Measurements from ENCODE around the gene NET1. TPM values are rescaled to one million over a fixed set of nuclear protein-coding genes. Genes with fewer than 3 reads are reported as not detected.
"Not testable (repeated sequence)": the region's sequence is repeated elsewhere in the genome, so short reads cannot be mapped to it uniquely, and the experiment has no call there.

The NET1 gene
- polyA plus RNA-seq, 1 of the 3 experiments (the other 2 are of a cell fraction): 4.7 TPM

GRCh38 chr10:5404208-5405041, 7.9 kb upstream of the NET1 start, which contains the start of gene TUBAL3 (continued):
- no peak for TF ChIP-seq YY1 (IDR thresholded peaks at IDR 0.05; ENCODE audit: low read depth)

- Histone ChIP-seq H3K4me2 (no peak overlapping the region), H3K9me2 (no peaks in the 10 kb centered on the region), H3K9me3 (no peaks in the 10 kb centered on the region; the same call in 1 of the 2 replicates), H3K4me3 (ENCODE audit: low read depth in 2 of 2, low read length in 1 of 2) (no peak overlapping the region), H2AFZ (ENCODE audit: low read depth) (no peak overlapping the region), H3K27me3 (ENCODE audit: insufficient read depth) (peaks cover 9% of the 10 kb centered on the region; the same call in 1 of the 2 replicates), H3K4me1 (ENCODE audit: control insufficient read depth in 1 of 2, insufficient read depth in 2 of 2, low read depth in 1 of 2, low read length in 1 of 2) (peaks cover 0 to under 1% of the 10 kb centered on the region in 2 experiments; a peak in 1 of 4 replicates), H3K27ac (ENCODE audit: low read depth in 2 of 2, low read length in 1 of 2) (no peak overlapping the region), H4K20me1 (ENCODE audit: insufficient read depth) (no peaks in the 10 kb centered on the region), H3F3A (replicated peaks; ENCODE audit: insufficient read depth) (no peaks in the 10 kb centered on the region), H3K79me2 (ENCODE audit: insufficient read depth) (no peaks in the 10 kb centered on the region), H3K36me3 (replicated peaks in 1 of 2; ENCODE audit: control insufficient read depth in 1 of 2, insufficient read depth in 2 of 2, low read length in 1 of 2) (no peaks in the 10 kb centered on the region), H3K9ac (no peak overlapping the region)
- ChIA-PET CTCF (interaction anchor here (1.6 kb wide), 1 partner anchor 27 kb away, joined by 5 read pairs; no protein-coding TSS in a partner anchor), POLR2A (no interaction called here)
- 7% methylated on average over 1 of the region's 1 CpG for WGBS (ENCODE audit: low lambda C conversion rate)
- DNase-seq: no peak
- TF ChIP-seq POLR2AphosphoS5 (IDR thresholded peaks at IDR 0.05; ENCODE audit: low read depth, low read length) (no peak), FOXM1 (IDR thresholded peaks at IDR 0.05; ENCODE audit: low read depth) (no peak)
Measured at GRCh38 chr10:5406918-5407317, 5.4 kb upstream of the NET1 start.

- H3K27me3 ChIP-seq (ENCODE audit: insufficient read depth); H3K36me3 ChIP-seq (replicated peaks in 1 of 2; ENCODE audit: control insufficient read depth in 1 of 2, insufficient read depth in 2 of 2, low read length in 1 of 2); H3K4me1 ChIP-seq (ENCODE audit: control insufficient read depth in 1 of 2, insufficient read depth in 2 of 2, low read depth in 1 of 2, low read length in 1 of 2); H3K27ac ChIP-seq (ENCODE audit: low read depth in 2 of 2, low read length in 1 of 2); H4K20me1 ChIP-seq (ENCODE audit: insufficient read depth); H3F3A ChIP-seq (replicated peaks; ENCODE audit: insufficient read depth); H3K9me2 ChIP-seq; POLR2A ChIA-PET; H3K4me3 ChIP-seq (ENCODE audit: low read depth in 2 of 2, low read length in 1 of 2); DNase-seq; H3K4me2 ChIP-seq; H3K9ac ChIP-seq; H2AFZ ChIP-seq (ENCODE audit: low read depth); H3K9me3 ChIP-seq: not testable (repeated sequence)
- H3K79me2 ChIP-seq (ENCODE audit: insufficient read depth): peaks cover 29% of the 10 kb centered on the region
- CTCF ChIA-PET: interaction anchor here (1.0 kb wide), 1 partner anchor 596 kb away, joined by 4 read pairs; no protein-coding TSS in a partner anchor
Measured at GRCh38 chr10:5410787-5411186, 1.6 kb upstream of the NET1 start.

GRCh38 chr10:5411941-5412276, 448 bp upstream of the NET1 start:
- H3K9me3 ChIP-seq: no peaks in the 10 kb centered on the region
- no peaks in the 10 kb centered on the region for H4K20me1 ChIP-seq (ENCODE audit: insufficient read depth)
- peak; percentile 14 for DNase-seq
- POLR2A ChIA-PET: no interaction called here
- CTCF ChIA-PET: interaction anchor here (1.0 to 1.4 kb wide), 3 partner anchors 11 to 597 kb away, joined by 3 to 4 read pairs (median 4); no protein-coding TSS in a partner anchor
- 12% methylated on average over 3 of the region's 3 CpGs for WGBS (ENCODE audit: low lambda C conversion rate)
- H3K27me3 ChIP-seq (ENCODE audit: insufficient read depth): no peaks in the 10 kb centered on the region
- H3K9me2 ChIP-seq: no peaks in the 10 kb centered on the region
- peak overlapping the region in 1 of 2 experiments; percentile 62; a peak in 2 of 4 replicates for H3K27ac ChIP-seq (ENCODE audit: low read depth in 2 of 2, low read length in 1 of 2)
- H3F3A ChIP-seq (replicated peaks; ENCODE audit: insufficient read depth): no peaks in the 10 kb centered on the region
- TF ChIP-seq FOXJ3 (CRISPR knock-in tag; IDR thresholded peaks at IDR 0.05): no peak
- no peak for TF ChIP-seq JUND (IDR thresholded peaks at IDR 0.05)
- TF ChIP-seq YY1 (IDR thresholded peaks at IDR 0.05; ENCODE audit: low read depth): no peak
- no peak for TF ChIP-seq CTCF (IDR thresholded peaks at IDR 0.05)
- TF ChIP-seq ELF1 (IDR thresholded peaks at IDR 0.05): no peak
- no peak for TF ChIP-seq GABPA (IDR thresholded peaks at IDR 0.05; ENCODE audit: low read depth)
- peaks cover 40% of the 10 kb centered on the region for H3K79me2 ChIP-seq (ENCODE audit: insufficient read depth)
- H3K4me1 ChIP-seq (ENCODE audit: control insufficient read depth in 1 of 2, insufficient read depth in 2 of 2, low read depth in 1 of 2, low read length in 1 of 2): peaks cover 0 to 3% of the 10 kb centered on the region in 2 experiments; a peak in 1 of 4 replicates
- peak overlapping the region; percentile 69 to 87 for H3K4me3 ChIP-seq (ENCODE audit: low read depth in 2 of 2, low read length in 1 of 2)
- peak overlapping the region; percentile 81 for H3K4me2 ChIP-seq
- no peaks in the 10 kb centered on the region for H3K36me3 ChIP-seq (replicated peaks in 1 of 2; ENCODE audit: control insufficient read depth in 1 of 2, insufficient read depth in 2 of 2, low read length in 1 of 2)
- H2AFZ ChIP-seq (ENCODE audit: low read depth): peak overlapping the region; percentile 94; the same call in 1 of the 2 replicates
- H3K9ac ChIP-seq: peak overlapping the region; percentile 75; the same call in 1 of the 2 replicates
